Coronary artery (tissue), 2 donors: ENCODE measurements around the gene SKP1.

ENCODE experiments used
- DNase-seq: peaks from one replicate; pipeline ENCODE4 v3.0.0-alpha.2; 2017; ENCODE audit warnings: low spot score
- H3K27ac ChIP-seq, 2 donors: fragments of 200-600 bp; sonication (generic); one replicate each; pipeline ENCODE4 v1.5.1; 2016 to 2019
- H3K4me3 ChIP-seq: fragments of 200-600 bp; sonication (generic); 2 replicates; pipeline ENCODE4 v1.5.1; 2016; ENCODE audit warnings: mild to moderate bottlenecking, moderate library complexity
- TF ChIP-seq, protein P1 (sequence below): fragments of 200-600 bp; sonication (generic); IDR thresholded peaks from one replicate; pipeline ENCODE4 v1.5.1; 2019; ENCODE audit warnings: antibody characterized with exemption

Gene SKP1

DNA sequence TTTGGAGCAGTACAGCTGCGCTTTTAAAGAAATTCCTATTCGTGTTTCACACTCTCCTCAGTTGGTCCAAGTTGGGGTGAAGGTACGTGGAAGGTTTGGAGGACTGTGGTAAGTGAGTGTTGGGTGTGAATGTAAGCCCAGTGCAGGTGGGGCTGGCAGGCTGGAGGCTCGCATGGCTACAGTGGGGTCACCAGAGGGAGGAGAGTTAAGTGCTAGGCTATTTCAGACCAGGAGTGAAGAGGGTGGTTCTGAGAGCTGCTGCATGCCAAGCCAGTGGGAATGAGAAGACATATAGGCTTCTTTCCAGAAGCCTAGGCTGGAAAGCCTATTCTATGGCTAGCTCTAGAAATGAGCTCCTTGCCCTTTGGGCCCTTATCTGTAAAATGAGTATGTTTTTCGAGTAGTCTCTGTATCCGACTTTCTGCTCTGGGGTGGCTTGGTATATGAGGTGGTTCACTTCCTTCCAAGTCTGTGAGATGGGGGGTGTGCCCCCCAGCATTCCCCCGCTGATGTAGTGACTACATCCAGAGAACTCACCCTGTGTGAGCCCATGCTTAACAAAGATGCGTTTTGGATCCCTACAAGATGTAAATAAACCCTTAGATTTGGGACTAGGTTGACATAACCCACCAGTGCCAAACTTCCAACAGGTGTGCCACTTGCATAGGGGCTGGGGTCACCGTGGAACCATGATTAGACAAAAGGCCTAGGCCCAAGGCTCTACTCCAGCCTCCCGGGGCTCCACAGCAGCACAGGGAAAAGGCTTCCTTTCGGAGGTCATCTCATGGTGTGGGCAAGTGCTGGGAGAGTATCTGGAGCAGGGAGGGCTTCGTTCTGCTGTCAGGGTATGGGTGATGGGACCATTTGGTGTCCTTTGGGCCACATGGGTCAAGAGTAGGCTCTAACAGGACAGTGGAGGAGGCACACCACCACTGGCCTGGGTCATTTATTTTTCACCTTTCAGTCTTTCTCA, 59.7 kb downstream of the SKP1 start:
- Histone ChIP-seq H3K27ac (no peak overlapping the region), H3K4me3 (no peak overlapping the region)
- DNase-seq: no peak
- TF ChIP-seq, protein P1, sequence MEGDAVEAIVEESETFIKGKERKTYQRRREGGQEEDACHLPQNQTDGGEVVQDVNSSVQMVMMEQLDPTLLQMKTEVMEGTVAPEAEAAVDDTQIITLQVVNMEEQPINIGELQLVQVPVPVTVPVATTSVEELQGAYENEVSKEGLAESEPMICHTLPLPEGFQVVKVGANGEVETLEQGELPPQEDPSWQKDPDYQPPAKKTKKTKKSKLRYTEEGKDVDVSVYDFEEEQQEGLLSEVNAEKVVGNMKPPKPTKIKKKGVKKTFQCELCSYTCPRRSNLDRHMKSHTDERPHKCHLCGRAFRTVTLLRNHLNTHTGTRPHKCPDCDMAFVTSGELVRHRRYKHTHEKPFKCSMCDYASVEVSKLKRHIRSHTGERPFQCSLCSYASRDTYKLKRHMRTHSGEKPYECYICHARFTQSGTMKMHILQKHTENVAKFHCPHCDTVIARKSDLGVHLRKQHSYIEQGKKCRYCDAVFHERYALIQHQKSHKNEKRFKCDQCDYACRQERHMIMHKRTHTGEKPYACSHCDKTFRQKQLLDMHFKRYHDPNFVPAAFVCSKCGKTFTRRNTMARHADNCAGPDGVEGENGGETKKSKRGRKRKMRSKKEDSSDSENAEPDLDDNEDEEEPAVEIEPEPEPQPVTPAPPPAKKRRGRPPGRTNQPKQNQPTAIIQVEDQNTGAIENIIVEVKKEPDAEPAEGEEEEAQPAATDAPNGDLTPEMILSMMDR: no peak

DNA sequence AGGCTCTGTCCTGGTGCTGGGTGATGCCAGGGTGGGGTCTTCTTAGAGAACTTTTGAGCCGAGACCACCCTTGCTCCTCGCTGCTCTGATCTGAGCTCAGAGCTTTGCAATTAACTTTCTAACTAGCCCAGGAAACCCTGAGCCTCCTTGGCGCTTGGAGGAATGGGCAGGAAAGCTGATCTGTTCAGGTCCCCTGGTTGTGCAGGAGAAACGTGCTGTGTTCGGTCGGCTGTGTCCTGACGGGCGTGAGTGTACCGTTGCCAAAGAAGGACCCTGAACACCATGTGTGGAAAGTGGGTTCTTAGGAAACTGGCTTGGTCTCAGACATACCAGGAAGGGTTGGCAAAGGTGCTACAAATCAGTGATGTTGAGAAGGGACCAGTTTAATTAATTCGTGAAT, 60.5 kb downstream of the SKP1 start:
- no peak for DNase-seq
- H3K4me3 ChIP-seq: no peak overlapping the region
- H3K27ac ChIP-seq: no peak overlapping the region
- TF ChIP-seq, protein P1: no peak

DNA sequence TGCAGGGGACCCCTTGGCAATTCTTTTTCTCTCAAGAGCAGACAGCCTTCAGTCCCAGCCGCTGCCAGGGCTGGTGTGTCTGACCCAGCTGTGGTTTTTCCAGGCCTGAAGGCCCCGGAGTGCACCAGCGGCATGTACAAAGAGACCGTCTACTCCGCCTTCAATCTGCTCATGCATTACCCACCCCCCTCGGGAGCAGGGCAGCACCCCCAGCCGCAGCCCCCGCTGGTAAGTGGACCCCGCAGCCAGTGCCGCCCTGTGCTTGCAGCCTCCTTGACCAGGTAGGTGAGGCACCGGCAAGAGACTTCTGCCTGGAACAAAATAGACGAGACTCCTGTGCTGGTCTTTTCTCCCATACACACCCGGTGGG, 61.0 kb downstream of the SKP1 start:
- DNase-seq: no peak
- TF ChIP-seq, protein P1: no peak
- H3K4me3 ChIP-seq: peak overlapping the region; percentile 74
- H3K27ac ChIP-seq: no peak overlapping the region

DNA sequence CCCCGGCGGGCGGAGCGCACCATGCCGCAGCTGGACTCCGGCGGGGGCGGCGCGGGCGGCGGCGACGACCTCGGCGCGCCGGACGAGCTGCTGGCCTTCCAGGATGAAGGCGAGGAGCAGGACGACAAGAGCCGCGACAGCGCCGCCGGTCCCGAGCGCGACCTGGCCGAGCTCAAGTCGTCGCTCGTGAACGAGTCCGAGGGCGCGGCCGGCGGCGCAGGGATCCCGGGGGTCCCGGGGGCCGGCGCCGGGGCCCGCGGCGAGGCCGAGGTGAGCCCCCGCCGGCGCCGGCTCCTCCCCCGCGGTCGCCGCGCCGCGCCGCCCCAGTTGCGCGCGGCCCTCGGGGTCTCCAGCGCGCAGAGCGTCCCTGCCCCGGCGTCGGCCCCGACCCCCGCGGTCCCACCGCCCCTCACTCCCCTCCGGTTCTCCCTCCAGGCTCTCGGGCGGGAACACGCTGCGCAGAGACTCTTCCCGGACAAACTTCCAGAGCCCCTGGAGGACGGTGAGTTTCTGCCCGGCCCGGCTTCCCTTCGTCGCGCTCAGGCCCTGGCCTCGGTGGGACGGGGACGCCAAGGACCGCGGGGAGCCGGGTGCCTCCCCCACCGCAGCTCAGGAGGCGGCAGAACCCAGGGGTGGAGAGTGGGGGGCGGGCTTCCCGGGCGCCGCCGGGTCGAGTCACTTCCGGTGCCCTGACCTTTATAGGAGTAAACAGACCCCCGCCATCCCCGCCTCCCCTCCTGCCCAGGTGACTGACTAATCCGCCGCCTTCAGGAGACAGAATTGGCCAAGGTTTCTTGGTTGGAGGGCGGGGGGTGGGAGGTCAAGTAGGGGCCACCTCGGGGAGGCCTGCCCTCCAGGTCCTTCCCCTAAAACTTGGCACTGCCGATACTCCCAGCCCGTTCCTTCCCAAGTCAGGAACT, 61.6 kb downstream of the SKP1 start:
- Histone ChIP-seq H3K27ac (peak overlapping the region in 1 of 2 donors; percentile 48), H3K4me3 (peak overlapping the region; percentile 74)
- DNase-seq: no peak
- TF ChIP-seq, protein P1: no peak

DNA sequence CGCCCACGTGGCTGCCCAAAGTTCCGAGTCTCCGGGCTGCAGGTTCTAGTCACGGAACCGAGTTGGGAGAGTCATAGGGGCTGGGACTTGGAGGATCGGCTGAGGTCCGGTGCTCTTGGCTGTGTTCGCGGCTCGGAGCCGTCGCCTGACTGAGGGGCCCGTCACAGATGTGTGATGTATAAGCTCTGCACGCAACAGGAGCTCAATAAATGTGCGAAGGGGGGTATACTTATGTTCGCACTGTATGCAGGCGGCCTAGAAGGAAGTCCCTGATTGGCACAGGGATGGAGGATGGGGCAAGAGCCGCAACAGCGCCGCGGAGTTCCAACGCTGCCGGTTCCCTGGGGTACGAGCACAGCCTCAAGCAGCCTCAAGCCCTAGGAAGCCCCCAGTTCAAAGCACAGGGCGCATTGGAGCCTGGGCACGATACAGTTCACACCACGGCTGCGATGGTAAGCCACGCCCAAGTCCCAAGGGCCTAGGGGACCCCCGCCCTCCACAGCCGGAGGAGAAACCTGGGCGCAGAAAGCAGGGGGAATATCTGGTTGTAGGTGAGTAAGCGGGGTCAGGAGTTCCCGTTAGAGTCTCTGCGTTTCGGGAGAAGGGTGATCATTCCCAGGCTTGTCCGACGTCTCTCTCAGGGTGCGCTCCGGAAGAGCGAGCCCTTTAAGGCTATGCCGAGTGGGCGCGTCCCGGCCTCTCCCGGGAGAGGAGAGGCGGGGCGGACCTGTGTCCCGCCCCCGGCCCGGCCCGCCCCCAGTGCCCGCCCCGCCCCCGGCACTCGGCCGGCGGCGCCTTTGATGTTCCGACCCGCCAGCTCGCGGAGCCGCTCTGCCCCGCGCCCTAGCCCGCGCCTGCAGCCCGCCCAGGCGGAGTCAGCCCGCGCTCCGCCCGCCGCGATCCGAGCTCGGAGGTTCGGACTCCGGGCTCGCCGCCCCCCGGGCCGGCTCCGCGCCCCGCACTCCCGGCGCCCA, 62.6 kb downstream of the SKP1 start, which contains the start of gene TCF7:
Gene TCF7 (plus strand): TSS at position 780 of the 974 bp plus-strand sequence. CDS start 226 bp downstream, outside the sequence.
- peak within 1 kb of the TSS; percentile 74 for H3K4me3 ChIP-seq
- no peak for DNase-seq
- H3K27ac ChIP-seq: peak within 1 kb of the TSS in 1 of 2 donors; percentile 48
- TF ChIP-seq, protein P1: no peak

DNA sequence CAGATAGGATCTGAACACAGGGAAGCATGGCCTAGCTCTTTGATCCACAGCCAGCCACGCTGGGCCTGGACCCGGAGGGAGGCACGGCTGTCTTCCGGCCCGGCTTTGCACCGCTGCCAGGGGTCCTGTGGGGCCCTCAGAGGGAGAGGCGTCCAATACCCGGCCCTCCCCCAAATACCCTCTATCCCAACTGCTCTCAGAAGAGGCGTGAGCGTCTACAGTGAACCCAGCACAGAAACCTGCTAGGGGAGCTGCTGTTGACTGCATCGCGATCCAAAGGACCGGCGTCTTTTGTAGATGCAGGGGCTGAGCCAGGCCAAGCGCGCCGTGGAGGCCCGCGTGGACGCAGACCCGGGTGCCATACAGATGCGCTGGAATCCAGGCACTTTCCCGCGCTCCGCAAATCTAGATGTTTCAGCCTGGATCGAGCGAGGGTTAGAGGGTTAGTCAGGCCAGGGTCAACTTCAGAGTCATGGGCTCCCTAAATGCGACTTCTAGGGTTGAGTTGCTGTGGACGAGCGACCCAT, 63.3 kb downstream of the SKP1 start:
- no peak overlapping the region for H3K27ac ChIP-seq
- peak overlapping the region; percentile 74 for H3K4me3 ChIP-seq
- no peak for DNase-seq
- TF ChIP-seq, protein P1: no peak
